Amniotic stem cell (primary cell): ENCODE measurements around the gene CD53.

Experiments
- DNase-seq: peaks from one replicate; lab custom pipeline; 2025; lab: John Stamatoyannopoulos, UW

The CD53 gene

DNA sequence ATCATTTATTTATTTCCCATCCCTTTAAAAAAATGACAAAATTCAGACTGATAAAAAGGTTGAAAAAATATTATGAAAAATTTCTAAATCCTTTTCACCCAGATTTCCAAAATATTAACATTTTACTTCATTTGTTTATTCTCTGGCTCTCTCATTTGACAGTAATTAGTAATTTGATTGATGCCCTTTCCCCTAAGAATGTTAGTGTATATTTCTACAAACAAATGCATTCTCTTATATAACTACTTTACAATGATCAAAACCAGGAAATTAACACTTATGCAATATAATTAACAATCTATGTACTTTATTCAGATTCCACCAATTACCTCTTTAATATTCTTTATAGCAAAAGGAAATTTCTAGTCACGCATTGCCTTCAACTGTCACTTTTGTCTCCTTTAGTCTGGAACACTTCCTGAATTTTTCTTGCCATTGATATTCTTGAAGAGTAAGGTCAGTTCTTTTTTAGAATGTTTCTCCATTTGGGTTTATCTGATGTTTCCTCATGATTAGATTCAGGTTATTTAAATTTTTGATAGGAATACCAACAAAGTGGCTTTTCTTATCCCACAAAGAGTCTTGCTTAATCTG lies 3.9 kb downstream of the CD53 start:
- no peak for DNase-seq

GRCh38 chr1:110877364-110877763 lies 4.4 kb downstream of the CD53 start:
- DNase-seq, result no peak

- no peak for DNase-seq
These were observed 4.8 kb downstream of the CD53 start for GRCh38 chr1:110877776-110878175.

GRCh38 chr1:110878591-110878990 lies 5.6 kb downstream of the CD53 start:
- DNase-seq, result no peak

DNA sequence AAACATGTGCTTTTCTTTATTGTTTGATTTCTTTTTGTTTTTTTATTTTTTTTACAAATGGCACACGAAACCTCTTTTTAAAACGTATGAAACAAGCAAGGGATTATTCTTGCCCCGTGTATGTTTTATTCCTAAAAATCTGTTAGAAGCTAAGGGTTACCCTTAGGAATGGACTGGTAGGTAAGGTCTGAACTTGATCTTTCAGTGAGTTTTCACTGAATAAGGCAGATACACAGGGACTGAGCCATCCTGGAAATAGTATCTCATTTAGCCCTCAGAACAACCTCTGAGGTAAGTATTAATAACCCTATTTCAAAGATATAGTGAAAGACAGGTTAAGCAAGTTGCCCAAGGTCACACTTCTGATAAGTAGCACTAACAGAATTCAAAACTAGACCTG lies 6.0 kb downstream of the CD53 start:
- no peak for DNase-seq

DNA sequence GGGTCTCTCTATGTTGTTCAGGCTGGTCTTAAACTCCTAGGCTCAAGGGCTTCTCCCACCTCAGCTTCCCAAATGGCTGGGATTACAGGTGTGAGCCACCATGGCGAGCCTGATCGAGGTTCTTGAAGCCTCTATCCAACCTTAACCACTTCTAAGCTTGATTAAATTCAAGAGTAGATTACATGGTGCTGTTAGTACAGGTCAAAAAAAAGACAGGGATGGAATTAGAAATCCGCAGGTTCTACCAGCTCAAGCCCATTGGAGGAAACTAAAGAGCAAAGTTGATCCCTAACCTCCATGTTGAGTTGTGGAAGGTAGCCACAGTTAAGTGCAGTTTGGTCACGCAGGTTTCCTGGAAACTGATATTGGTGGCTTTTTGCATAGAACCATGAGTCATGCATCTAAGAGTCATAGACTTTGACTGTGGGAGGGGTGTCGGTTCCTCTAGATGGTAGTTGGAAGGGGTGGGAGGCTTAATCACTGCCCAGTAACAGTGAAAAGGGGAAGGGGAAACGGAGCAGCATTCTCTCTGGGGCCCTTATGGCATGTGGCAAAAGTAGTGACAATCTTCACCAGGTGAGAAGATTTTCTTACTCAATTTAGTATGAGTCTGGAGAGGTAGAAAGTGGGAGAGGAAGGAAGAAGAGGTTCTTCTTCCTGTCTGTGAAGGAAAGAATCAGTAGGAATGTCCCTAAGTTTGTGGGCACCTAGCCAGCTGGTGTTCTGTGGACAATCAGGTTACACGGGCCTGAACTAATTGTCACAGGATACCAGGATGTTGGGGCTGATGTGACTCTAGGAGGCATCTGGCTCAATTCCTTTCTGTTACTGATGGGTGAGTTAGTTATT lies 7.0 kb downstream of the CD53 start:
- no peak for DNase-seq

DNA sequence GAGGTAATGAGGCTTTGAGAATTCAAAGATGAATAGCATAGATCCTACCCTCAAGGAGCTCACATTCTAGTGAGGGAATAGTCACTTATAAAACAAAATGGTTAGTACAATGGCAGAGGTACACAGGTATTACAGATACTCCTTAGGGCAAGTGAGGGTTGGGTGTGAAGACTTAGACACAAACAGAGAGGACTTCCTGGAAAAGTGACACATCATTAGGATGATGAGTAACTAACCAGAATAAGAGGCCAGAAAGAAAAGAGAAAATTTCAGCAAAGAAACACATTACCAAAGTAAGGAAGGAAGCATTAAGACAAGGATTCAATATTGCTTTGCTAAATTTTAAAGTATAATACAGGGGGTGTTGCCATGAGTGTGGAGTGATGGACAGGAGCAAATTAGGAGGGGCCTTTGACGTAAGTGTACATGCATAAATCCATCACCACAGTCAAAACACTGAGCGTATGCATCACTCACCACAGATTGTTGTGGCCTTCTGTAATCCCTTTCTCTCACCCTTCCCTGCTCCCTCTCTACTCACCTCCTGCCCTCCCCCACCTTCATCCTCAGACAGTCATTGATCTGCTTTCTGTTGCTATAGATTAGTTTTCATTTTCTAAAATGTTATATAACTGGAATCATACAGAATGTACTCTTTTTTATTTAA lies 7.9 kb downstream of the CD53 start:
- DNase-seq, result no peak

- DNase-seq, result no peak
These were observed 15.1 kb downstream of the CD53 start for GRCh38 chr1:110888049-110888448.

- no peak for DNase-seq
These were observed 15.7 kb downstream of the CD53 start for GRCh38 chr1:110888641-110889040.

DNA sequence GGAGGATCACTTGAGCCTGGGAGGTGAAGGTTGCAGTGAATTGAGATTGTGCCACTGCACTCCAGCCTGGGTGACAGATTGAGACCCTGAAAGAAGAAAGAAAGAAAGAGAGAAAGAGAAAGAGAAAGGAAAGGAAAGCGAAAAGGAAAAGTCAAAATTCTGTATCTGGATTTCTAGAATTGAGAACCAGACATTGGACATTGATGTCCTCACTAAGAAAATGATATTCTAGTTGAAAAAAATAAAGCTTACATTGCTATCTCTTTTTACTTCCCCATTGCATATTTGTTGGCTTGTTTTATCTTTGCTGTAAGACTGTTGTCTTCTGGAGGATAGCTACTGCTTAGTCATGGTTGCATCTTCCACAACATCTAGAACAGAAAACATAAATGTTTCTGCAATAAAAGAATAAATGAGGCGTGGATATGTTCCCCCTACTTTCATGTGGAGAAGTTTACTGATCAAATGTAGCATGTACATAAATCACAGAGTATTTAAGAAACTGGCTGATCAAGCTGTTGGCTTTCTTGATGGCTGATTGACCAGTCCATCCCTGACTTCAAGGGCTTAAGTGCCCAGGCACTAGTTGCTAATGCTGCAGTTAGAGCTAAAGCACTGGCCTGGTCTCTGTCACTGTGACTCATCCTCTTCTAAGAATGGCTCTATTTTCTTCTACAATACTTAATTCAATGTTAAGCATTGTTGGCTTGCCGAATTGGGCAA lies 17.7 kb downstream of the CD53 start:
- no peak for DNase-seq

GRCh38 chr1:110893908-110894490 lies 21.1 kb downstream of the CD53 start:
- DNase-seq, result no peak

- DNase-seq, result no peak
These were observed 23.1 kb downstream of the CD53 start for GRCh38 chr1:110896090-110896489.

- no peak for DNase-seq
These were observed 24.7 kb downstream of the CD53 start for GRCh38 chr1:110897681-110898080.

DNA sequence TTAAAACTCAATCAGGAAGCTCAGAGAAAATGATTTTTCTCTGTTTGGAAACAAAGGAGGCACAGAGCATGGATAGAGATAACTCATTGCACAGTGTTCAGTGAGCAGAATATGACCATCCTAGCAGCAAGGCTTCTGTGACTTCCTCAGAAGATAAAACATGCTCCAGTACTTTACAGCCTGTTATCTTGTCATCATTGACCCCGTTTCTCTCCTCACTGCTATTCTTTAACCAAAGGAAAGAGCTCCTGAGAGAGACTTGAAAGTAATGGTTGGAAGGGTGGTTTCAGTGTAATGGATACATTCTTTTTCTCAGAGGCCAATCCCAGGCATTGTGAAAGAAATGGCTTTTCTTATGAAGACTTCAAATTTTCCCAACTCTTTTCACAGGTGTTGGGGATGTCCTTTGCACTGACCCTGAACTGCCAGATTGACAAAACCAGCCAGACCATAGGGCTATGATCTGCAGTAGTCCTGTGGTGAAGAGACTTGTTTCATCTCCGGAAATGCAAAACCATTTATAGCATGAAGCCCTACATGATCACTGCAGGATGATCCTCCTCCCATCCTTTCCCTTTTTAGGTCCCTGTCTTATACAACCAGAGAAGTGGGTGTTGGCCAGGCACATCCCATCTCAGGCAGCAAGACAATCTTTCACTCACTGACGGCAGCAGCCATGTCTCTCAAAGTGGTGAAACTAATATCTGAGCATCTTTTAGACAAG lies 25.9 kb downstream of the CD53 start:
- DNase-seq, result no peak

GRCh38 chr1:110899458-110899843 lies 26.5 kb downstream of the CD53 start:
- DNase-seq, result no peak

DNA sequence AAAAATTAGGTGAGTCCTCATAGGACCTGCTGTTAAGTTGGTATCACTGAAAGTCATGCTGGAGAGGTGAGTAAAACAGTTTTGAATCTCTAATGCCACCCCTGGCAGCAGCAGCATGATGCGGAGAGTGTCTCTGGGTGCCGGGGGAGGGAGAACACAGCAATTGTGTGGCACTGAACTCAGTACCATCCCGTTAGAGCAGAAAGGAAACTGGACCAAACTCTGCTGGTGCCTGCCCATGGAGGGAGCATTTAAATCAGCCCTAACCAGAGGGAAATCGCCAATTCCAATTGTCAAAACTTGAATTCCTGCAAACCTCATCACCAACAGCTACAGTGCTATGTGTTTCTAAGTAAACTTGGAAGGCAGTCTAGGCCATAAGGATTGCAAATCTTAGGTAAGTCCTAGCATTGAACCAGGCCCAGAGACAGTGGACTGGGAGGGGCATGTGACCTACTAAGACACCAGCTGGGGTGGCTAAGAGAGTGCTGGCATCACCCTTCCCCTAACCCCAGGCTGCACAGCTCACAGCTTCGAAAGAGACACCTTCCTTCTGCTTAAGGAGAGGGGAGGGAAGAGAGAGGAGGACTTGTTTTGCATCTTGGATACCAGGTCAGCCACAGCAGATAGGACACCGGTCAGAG lies 30.0 kb downstream of the CD53 start:
- no peak for DNase-seq

GRCh38 chr1:110903853-110904500 lies 31.0 kb downstream of the CD53 start:
- no peak for DNase-seq

DNA sequence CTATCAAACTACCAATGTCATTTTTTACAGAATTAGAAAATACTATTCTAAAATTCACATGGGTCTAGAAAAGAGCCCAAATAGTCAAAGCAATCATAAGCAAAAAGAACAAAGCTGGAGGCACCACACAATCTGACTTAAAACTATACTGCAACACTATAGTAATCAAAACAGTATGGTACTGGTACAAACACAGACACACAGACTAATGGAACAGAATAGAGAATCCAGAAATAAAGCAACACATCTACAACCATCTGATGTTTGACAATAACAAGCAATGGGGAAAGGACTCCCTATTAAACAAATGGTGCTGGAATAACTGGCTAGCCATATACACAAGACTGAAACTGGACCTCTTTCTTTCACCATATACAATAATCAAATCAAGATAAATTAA lies 39.8 kb downstream of the CD53 start:
- DNase-seq, result no peak

- no peak for DNase-seq
These were observed 41.7 kb downstream of the CD53 start for GRCh38 chr1:110914676-110915075.

GRCh38 chr1:110915804-110916203 lies 42.9 kb downstream of the CD53 start:
- no peak for DNase-seq

- DNase-seq, result no peak
These were observed 43.3 kb downstream of the CD53 start for GRCh38 chr1:110916274-110916668.
